NCI-H1436 treated with DMSO at 0.1 percent for 48 hours (cell line): ENCODE results near the gene SON.
"Not testable (repeated sequence)": the region's sequence is repeated elsewhere in the genome, so short reads cannot be mapped to it uniquely, and the experiment has no call there.

Source experiments
- DNase-seq: peaks from one replicate; lab custom pipeline; 2025; lab: John Stamatoyannopoulos, UW

Gene SON

DNA sequence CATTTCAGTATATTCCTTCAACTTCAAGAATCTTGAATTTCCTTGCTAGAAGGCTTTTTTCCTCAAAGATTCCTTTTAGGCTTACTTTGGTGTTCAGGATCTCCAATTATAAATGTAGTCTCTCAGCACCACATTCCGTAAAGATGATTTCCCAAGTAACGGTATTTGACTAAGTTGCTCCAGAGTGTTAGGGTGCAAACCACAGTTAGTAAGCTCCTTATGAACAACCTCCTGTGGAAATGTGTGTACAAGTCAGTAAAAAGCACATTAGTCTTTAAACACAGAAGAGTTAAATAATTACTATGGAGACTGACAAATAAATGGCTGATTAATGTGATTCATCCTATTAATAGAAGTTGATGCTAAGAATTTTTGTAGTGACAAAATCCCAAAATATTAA is 35.4 kb downstream of the SON start:
- DNase-seq, result no peak

DNA sequence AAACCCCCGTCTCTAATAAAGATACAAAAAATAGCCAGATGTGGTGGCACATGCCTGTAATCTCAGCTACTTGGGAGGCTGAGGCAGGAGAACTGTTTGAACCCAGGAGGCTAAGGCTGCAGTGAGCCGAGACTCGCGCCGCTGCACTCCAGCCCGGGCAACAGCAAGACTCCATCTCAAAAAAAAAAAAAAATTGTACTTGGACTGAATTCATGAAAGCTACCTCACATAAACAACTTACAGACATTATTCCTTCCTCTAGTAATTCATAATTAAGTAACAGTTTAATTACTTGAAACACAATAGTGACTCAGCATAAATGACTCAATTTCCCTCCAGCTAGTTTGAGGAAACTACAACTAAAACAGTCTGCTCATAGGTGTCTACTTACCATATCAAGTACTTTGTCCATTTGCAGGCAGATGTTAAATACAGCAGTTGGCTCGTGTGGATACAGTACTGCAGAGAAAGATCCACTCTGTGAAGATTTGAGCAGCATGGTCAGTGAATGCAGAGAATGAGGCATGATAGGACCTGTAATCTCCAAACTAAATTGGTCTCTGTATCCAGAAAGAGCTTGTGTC is 36.2 kb downstream of the SON start:
- no peak for DNase-seq

DNA sequence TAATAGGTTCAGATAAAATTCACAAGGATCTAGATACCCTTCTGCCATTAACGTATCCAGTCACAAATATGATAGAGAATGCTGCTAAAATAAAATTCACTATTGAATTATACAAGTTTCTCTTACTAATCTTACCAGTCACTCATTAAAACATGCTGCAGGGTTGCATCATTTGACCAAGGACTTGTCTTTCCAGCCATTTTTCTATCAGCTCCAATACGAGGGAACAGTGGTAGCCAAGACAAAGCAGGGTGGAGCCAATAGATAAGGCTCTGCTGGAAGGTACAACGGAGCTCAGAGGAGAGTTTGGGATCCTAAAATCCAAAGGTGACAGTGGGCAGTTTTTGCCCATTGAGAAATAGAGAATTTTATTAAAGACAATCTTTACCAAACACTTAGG is 41.6 kb downstream of the SON start:
- DNase-seq, result no peak

DNA sequence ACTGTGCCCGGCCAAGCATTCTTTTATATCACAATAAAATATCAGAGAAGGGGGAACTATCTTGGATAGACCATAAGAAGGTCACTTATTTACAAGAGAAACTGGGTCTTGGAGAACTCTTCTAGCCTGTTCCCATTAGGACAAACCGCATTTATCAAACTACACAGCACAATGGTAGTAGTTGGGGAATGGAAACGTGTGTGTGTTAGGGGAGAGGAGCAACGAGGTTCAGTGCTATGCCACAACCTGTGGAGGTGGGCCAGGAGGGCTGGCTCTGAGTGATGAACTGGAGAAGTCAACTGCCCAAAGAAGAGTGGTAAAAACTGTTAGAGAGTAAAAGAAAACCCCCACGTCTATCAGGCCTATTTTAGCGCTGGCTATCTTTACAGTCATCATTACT is 44.1 kb downstream of the SON start:
- DNase-seq, result no peak

DNA sequence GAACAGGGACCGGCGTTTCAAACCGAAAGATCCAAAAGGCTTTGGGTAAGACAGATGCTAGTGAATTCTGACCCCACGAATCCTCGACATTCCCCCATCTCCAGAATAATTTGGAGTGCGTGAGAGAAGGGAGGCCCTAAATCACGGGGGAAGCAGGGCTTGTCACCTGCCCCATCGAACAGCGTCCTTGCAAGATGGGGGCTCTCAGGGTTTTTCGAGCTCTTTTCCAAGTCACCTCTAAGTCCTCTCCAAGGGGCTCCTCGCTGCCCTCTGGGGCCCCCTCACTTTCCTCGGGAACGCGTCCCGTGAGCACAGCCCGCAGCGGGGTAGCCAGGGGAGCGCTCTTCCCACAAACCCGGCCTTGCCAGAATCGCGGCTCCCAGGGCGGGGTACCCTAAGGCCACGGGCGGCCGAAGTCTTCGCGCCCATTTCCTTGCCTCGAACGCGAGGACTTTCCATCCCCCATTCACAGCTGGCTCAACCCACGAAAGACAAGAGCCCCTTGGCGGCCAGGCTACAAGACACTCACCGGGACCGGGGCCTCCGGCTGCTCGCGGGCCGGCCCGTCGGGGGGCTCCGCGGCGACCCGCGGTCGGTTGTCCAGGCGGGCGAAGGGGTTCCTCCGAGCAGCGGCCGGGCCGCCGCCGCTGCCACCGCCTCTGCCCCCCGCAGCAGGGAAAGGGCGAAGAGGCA is 45.1 kb downstream of the SON start:
- DNase-seq, result no peak

DNA sequence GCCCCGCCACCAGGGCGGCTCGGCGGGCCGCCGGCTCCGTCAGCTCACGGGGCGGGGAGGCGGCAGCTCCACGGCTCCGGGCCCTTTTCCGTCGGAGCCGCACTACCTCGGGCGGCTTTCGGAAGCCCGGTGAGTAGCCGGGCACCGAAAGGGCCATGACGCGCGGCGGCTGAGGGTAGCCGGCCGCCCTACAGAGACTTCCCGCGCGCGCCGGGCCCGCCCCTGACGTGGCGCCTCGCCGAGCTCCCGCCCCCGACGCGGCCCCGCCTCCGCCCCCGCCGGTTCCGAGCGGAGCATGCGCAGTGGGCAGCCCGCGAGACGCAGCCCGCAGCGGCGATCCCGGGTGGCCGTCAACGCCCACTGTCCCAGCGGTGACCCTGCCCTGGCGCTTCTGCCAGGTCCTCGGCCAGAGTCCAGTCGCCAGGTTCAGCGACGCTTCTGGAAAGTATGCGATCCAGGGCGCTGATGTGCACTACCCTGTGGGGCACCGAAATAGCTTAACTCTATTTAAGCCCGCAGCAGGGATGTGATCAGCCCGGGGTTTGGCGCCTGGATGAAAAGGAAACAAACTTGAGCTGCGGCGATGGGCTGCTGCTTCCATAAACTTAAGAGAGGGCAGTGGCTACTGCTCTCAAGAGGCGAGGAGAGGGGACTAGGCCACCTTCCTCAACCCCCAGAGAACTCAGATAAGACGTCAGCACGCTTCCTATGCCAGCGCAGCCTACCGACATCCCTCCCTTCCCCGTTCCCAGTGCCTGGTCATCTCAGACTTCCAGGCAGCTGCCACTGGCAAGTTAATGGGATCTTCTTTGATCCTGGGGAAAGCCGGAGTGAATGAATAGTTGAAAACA is 45.9 kb downstream of the SON start, which contains the start of gene DONSON:
DONSON (minus strand) TSS at position 200 of the 851 bp plus-strand sequence; CDS start at position 157, 43 bp downstream.
- DNase-seq, result no peak

DNA sequence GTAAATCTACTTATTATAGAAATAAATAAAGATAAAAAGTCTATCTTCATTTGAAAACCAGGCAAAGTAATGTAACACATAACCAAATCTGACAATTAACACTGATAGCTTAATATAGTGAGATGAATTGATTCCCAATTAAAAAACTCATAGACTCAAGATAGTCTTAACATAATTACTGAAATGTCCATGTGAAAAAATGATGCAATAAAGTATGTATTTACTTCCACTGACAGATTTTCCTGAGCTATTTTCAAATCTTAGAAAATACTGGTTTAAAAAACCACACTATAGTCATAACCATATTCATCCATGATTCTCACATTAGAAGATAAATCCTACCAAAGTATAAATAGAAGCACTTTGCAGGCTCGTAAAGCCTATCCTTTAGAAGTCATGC is 55.2 kb downstream of the SON start:
- DNase-seq, result no peak

DNA sequence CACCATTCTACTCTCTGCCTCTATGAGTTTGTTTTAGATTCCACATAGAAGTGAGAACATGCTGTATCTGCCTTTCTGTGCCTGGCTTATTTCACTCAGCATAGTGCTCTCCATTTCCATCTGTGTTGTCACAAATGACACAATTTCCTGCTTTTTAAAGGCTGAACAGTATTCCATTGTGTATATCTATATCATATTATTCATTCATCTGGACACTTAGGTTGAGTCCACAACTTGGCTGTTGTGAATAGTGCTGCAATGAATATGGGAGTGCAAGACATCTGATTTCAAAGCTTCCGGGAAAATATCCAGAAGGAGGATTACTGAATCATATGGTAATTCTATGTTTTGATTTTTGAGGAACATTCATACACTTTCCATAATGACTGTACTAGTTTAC is 65.7 kb downstream of the SON start:
- no peak for DNase-seq

DNA sequence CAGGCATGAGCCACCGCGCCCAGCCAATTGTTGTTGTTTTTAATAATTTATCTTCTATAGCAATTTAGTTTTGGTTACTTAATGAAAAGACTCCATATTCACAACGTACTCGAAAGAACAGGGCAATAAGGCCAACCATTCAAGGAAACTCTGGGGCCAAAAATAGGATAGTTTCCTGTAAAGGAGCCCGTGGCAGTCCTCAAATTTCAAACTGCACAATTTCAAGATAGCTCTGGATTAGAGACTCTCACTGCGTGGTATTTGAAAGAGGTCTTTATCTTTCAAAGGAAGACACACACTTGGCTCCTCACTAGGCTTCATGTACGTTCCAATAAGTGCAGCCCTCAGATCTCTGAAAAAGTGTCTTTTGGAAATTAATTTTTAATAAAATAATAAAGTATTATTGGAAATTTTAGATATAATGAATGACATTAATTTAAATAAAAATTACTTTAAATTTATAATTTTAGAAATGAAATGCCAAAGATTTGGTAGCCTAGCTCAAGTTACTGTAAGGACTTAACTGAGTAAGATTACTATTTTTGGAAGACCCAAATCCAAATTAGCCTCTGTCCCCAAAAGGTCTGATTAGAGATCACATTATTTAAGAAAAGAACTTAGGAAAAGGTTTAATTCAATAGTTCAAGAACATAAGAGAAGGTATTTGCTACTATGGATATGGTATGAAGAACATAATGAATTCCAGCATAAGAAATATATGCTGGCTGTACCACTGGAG is 68.3 kb downstream of the SON start:
- DNase-seq, result no peak

DNA sequence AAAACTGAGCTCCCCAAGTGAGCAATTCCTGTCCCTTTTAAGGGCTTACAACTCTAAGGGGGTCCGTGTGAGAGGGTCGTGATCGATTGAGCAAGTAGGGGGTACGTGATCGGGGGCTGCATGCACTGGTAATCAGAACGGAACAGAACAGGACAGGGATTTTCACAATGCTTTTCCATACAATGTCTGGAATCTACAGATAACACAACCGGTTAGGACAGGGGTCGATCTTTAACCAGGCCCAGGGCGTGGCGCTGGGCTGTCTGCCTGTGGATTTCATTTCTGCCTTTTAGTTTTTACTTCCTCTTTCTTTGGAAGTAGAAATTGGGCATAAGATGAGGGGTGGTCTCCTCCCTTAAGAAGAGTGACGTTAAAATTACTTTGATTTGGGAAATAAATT is 74.7 kb downstream of the SON start:
- not testable (repeated sequence) for DNase-seq

DNA sequence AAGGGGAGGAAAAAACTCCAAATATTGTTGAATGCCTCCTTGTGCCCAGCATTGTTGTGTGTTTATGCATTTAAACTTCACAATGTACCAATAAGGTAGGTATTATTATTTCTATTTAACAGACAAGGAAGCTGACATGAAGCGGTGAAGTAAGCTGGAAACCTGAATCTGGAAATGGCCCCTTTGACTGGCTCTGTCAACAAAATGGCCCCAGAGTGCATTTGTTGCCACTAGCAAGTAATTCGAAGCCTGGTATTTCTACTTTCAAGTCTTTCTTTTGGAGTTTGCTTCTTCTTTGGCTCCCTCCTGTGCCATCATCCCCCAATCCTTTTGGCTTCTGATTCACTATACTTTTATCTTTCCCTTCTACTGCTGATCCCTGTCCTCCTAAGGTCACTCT is 75.6 kb downstream of the SON start:
- DNase-seq, result no peak

DNA sequence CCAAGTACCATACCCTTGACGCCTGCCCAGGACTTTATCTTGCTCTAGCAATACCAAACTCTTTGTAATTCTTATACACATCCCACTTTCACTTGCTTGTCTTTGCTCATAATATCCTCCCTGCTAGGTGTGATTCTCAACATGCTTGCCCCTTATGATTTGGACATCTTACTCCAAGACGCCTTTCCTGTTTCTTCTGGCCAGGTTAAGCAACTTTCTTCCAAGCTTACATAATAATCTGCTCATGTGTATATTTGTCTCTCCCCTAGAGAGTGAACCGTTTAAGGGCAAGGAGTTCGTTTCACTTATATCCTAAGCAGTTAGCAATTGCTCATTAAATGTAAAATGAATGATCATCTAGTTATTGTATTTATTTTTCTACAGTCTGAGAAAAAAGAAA is 76.9 kb downstream of the SON start:
- no peak for DNase-seq

DNA sequence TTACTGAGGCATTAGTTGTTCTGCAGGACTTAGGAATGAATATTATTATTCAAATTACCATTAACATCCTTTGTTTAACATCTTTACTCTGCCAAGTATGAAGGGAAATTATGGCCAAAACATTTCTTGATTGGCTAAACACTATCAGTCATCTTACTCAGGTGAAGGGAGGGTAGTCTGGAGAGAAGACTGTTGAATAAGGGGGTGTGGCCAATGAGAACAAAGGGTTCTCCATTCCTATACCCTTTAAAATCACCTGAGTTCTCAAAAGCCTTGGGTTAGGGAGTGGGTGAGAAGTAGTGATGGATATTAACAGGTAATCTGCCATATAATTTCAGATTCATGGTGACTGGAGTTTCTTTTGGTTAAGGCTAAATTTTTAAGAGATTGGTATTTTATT is 79.4 kb downstream of the SON start:
- no peak for DNase-seq

DNA sequence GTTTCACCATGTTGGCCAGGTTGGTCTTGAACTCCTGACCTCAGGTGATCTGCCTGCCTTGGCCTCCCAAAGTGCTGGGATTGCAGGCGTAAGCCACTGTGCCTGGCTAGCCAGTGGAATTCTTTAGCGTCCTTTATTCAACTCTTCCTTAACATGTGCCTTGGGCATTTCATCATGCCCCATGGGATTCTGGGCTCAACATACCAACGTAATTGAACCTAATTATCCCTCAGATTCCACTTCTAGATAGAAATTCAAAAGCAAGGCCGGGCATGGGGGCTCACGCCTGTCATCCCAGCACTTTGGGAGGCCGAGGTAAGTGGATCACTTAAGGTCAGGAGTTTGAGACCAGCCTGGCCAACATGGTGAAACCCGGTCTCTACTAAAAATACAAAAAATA is 83.3 kb downstream of the SON start:
- not testable (repeated sequence) for DNase-seq
